Neural cell (in vitro differentiated cells): Measurements from ENCODE around the gene MTLN. TPM values are rescaled to one million over a fixed set of nuclear protein-coding genes. Genes with fewer than 3 reads are reported as not detected.

Experiments
- H2AFZ ChIP-seq: fragments of 200-600, 300-800 bp; sonication (generic), shearing (Covaris generic); 2 replicates; pipeline ENCODE4 v1.6.0; 2014; ENCODE audit warnings: low read depth, mild to moderate bottlenecking, antibody characterized with exemption, low read length, moderate library complexity
- H3F3A ChIP-seq: fragments of 200-600 bp; shearing (Covaris generic); 2 replicates; pipeline ENCODE4 v1.6.1; 2016; ENCODE audit warnings: mild to moderate bottlenecking, moderate library complexity, mixed read lengths, antibody characterized with exemption, low read length; ENCODE audit not compliant: insufficient read depth, poor library complexity, severe bottlenecking
- H3K27ac ChIP-seq: fragments of 200-600, 300-800 bp; sonication (generic), shearing (Covaris generic); 2 replicates; pipeline ENCODE4 v1.5.1; 2014; ENCODE audit warnings: mild to moderate bottlenecking, low read length, moderate library complexity
- H3K27me3 ChIP-seq: fragments of 300-800, 200-600 bp; sonication (generic), shearing (Covaris generic); 2 replicates; pipeline ENCODE4 v1.6.0; 2014; ENCODE audit warnings: mild to moderate bottlenecking, low read depth, low read length, moderate library complexity; ENCODE audit not compliant: insufficient read depth
- H3K36me3 ChIP-seq: fragments of 300-800, 200-600 bp; sonication (generic), shearing (Covaris generic); 2 replicates; pipeline ENCODE4 v1.5.1; 2014; ENCODE audit warnings: mild to moderate bottlenecking, antibody characterized with exemption, low read length, moderate library complexity; ENCODE audit not compliant: insufficient read depth
- H3K4me2 ChIP-seq: fragments of 300-800, 200-600 bp; sonication (generic), shearing (Covaris generic); 2 replicates; pipeline ENCODE4 v1.6.0; 2014; ENCODE audit warnings: mild to moderate bottlenecking, low read length
- H3K4me3 ChIP-seq: fragments of 300-800, 200-600 bp; sonication (generic), shearing (Covaris generic); 2 replicates; pipeline ENCODE4 v1.5.1; 2014; ENCODE audit warnings: mild to moderate bottlenecking, low read length, moderate library complexity
- H3K79me2 ChIP-seq: fragments of 200-600 bp; shearing (Covaris generic); replicated peaks from 2 replicates; pipeline ENCODE4 v1.6.0; 2014; ENCODE audit warnings: mild to moderate bottlenecking, low read length, moderate library complexity; ENCODE audit not compliant: insufficient read depth
- H3K9ac ChIP-seq: fragments of 300-800, 200-600 bp; sonication (generic), shearing (Covaris generic); 2 replicates; pipeline ENCODE4 v1.6.1; 2016; ENCODE audit warnings: mild to moderate bottlenecking, low read length, mixed read lengths
- H3K9me2 ChIP-seq: fragments of 200-600 bp; shearing (Covaris generic); 2 replicates; pipeline ENCODE4 v1.6.1; 2016; ENCODE audit warnings: mild to moderate bottlenecking, low read length, mixed read lengths; ENCODE audit not compliant: insufficient read depth
- H3K9me3 ChIP-seq: fragments of 200-600, 300-800 bp; sonication (generic), shearing (Covaris generic); 2 replicates; pipeline ENCODE4 v1.6.1; 2016; ENCODE audit warnings: mild to moderate bottlenecking, mixed run types, low read length, moderate library complexity, mixed read lengths
- H4K20me1 ChIP-seq: fragments of 200-600 bp; shearing (Covaris generic); 2 replicates; pipeline ENCODE4 v1.6.1; 2016; ENCODE audit warnings: mild to moderate bottlenecking, mixed run types; ENCODE audit not compliant: insufficient read depth
- CTCF ChIP-seq: fragments of 450-650 bp; IDR thresholded peaks from 2 replicates; pipeline ENCODE4 v1.5.1; 2014; ENCODE audit warnings: antibody characterized with exemption, mild to moderate bottlenecking, moderate library complexity; ENCODE audit not compliant: poor library complexity, severe bottlenecking
- EP300 ChIP-seq: fragments of 450-650 bp; conservative IDR thresholded peaks from 2 replicates; pipeline ENCODE4 v1.6.1; 2014; ENCODE audit warnings: antibody characterized with exemption, mild to moderate bottlenecking, moderate library complexity; ENCODE audit not compliant: poor library complexity, severe bottlenecking
- EZH2 ChIP-seq: fragments of 200-600, 300-800 bp; shearing (Covaris generic), sonication (generic); IDR thresholded peaks from 2 replicates; pipeline ENCODE4 v1.6.1; 2014; ENCODE audit warnings: antibody characterized with exemption, low read length, borderline replicate concordance, mild to moderate bottlenecking; ENCODE audit not compliant: insufficient read depth, poor library complexity, severe bottlenecking
- MXI1 ChIP-seq: fragments of 450-650 bp; conservative IDR thresholded peaks from 2 replicates; pipeline ENCODE4 v1.6.1; 2014; ENCODE audit warnings: antibody characterized with exemption, mild to moderate bottlenecking; ENCODE audit not compliant: poor library complexity, severe bottlenecking
- POLR2AphosphoS5 ChIP-seq: IDR thresholded peaks from 2 replicates; pipeline ENCODE4 v1.6.1; 2012
- RAD21 ChIP-seq: fragments of 450-650 bp; conservative IDR thresholded peaks from 2 replicates; pipeline ENCODE4 v1.6.1; 2014; ENCODE audit warnings: antibody characterized with exemption, mild to moderate bottlenecking, moderate library complexity
- REST ChIP-seq: IDR thresholded peaks from 2 replicates; pipeline ENCODE4 v1.6.1; 2012; ENCODE audit warnings: borderline replicate concordance
- SMC3 ChIP-seq: fragments of 450-650 bp; conservative IDR thresholded peaks from 2 replicates; pipeline ENCODE4 v1.6.1; 2014; ENCODE audit warnings: antibody characterized with exemption, mild to moderate bottlenecking, moderate library complexity; ENCODE audit not compliant: poor library complexity
- TAF1 ChIP-seq: IDR thresholded peaks from 2 replicates; pipeline ENCODE4 v1.6.1; 2012; ENCODE audit warnings: low read depth
- polyA plus RNA-seq: library from polyadenylated mRNA; depleted of rRNA; stranded (reverse); fragments of >200 nt; gene quantifications from 2 replicates; pipeline ENCODE4 v1.2.3, GENCODE V29; 2014

MTLN gene
- polyA plus RNA-seq, 1 donor from 2014 or later: 55.6 TPM

GRCh38 chr2:110182449-110182848 is 29.9 kb downstream of the MTLN start:
- Histone ChIP-seq H3K36me3 (no peaks in the 10 kb centered on the region), H3K9ac (no peak overlapping the region), H2AFZ (no peak overlapping the region), H3K79me2 (no peaks in the 10 kb centered on the region), H3K9me2 (no peaks in the 10 kb centered on the region), H3K4me2 (no peak overlapping the region), H4K20me1 (no peaks in the 10 kb centered on the region), H3K4me3 (no peak overlapping the region), H3F3A (no peaks in the 10 kb centered on the region), H3K9me3 (no peaks in the 10 kb centered on the region), H3K27ac (no peak overlapping the region), H3K27me3 (no peaks in the 10 kb centered on the region)
- TF ChIP-seq CTCF (no peak), REST (no peak), MXI1 (no peak), SMC3 (no peak), EZH2 (no peak), RAD21 (no peak), TAF1 (no peak), POLR2AphosphoS5 (no peak), EP300 (no peak)

GRCh38 chr2:110180036-110180435 is 32.3 kb downstream of the MTLN start:
- H4K20me1 ChIP-seq: no peaks in the 10 kb centered on the region
- no peak overlapping the region for H2AFZ ChIP-seq
- no peak overlapping the region for H3K4me3 ChIP-seq
- no peak for TF ChIP-seq EP300
- no peak for TF ChIP-seq SMC3
- TF ChIP-seq POLR2AphosphoS5: no peak
- no peak for TF ChIP-seq RAD21
- no peak for TF ChIP-seq MXI1
- no peak for TF ChIP-seq CTCF
- TF ChIP-seq EZH2: no peak
- TF ChIP-seq TAF1: no peak
- TF ChIP-seq REST: no peak
- no peak overlapping the region for H3K4me2 ChIP-seq
- H3K79me2 ChIP-seq: no peaks in the 10 kb centered on the region
- H3F3A ChIP-seq: no peaks in the 10 kb centered on the region
- H3K36me3 ChIP-seq: no peaks in the 10 kb centered on the region
- H3K9me3 ChIP-seq: no peaks in the 10 kb centered on the region
- H3K9me2 ChIP-seq: no peaks in the 10 kb centered on the region
- H3K9ac ChIP-seq: no peak overlapping the region
- no peaks in the 10 kb centered on the region for H3K27me3 ChIP-seq
- no peak overlapping the region for H3K27ac ChIP-seq
